Caco-2 (cell line): ENCODE data around the gene AP2A2. TPM values are rescaled to one million over a fixed set of nuclear protein-coding genes. Genes with fewer than 3 reads are reported as not detected.

Experiments
- BruUV-seq: library from RNA; stranded (reverse); fragments of 400-500 nt; replicated peaks from 2 replicates; lab custom pipeline; 2021; lab: Mats Ljungman, UMichigan
- CTCF ChIA-PET: fragments of 300-600 bp; sonication (Branson Sonifier 250); formaldehyde crosslinking; loops from one replicate; lab custom pipeline; 2022; ENCODE audit warnings: antibody characterized with exemption; lab: Charles Lee
- POLR2A ChIA-PET: fragments of 300-600 bp; sonication (Branson Sonifier 250); formaldehyde crosslinking; loops from one replicate; lab custom pipeline; 2022; ENCODE audit warnings: antibody characterized with exemption; lab: Charles Lee
- DNase-seq, 2 experiments: peaks; one replicate each; pipeline versions ENCODE4 v3.0.0 to v3.0.0-alpha.2; 2020 to 2022
- H3K27me3 ChIP-seq: replicated peaks from 2 replicates; pipeline ENCODE4 v1.6.0; 2011; ENCODE audit warnings: low read length; ENCODE audit not compliant: control insufficient read depth, insufficient read depth
- H3K36me3 ChIP-seq: 2 replicates; pipeline ENCODE4 v1.5.1; 2011; ENCODE audit warnings: low read length; ENCODE audit not compliant: control insufficient read depth, insufficient read depth
- H3K4me1 ChIP-seq: fragments of 250-450 bp; sonication (Bioruptor Pico); 2 replicates; pipeline ENCODE4 v1.5.1; 2020; ENCODE audit warnings: mild to moderate bottlenecking
- H3K4me3 ChIP-seq: 2 replicates; pipeline ENCODE4 v1.5.1; 2011; ENCODE audit warnings: low read depth, mild to moderate bottlenecking, control low read depth, low read length
- H3K9me3 ChIP-seq: fragments of 250-450 bp; sonication (Bioruptor Pico); 2 replicates; pipeline ENCODE4 v1.5.1; 2020; ENCODE audit warnings: mild to moderate bottlenecking, moderate library complexity
- H3K27ac Mint-ChIP-seq: one replicate; pipeline ENCODE4 v1.8.0; 2022; ENCODE audit warnings: mixed read lengths; ENCODE audit not compliant: unreplicated experiment
- H3K27me3 Mint-ChIP-seq: one replicate; pipeline ENCODE4 v1.8.0; 2022; ENCODE audit warnings: mixed read lengths; ENCODE audit not compliant: insufficient read depth, unreplicated experiment
- H3K36me3 Mint-ChIP-seq: one replicate; pipeline ENCODE4 v1.8.0; 2022; ENCODE audit warnings: mild to moderate bottlenecking, mixed read lengths; ENCODE audit not compliant: insufficient read depth, unreplicated experiment
- H3K4me1 Mint-ChIP-seq: one replicate; pipeline ENCODE4 v1.8.0; 2022; ENCODE audit warnings: low read depth, mixed read lengths; ENCODE audit not compliant: unreplicated experiment
- H3K4me3 Mint-ChIP-seq: one replicate; pipeline ENCODE4 v1.8.0; 2022; ENCODE audit warnings: mild to moderate bottlenecking, moderate library complexity, mixed read lengths; ENCODE audit not compliant: unreplicated experiment
- H3K9me3 Mint-ChIP-seq: one replicate; pipeline ENCODE4 v1.8.0; 2022; ENCODE audit warnings: mixed read lengths; ENCODE audit not compliant: unreplicated experiment
- CTCF ChIP-seq, 2 experiments: fragments of 200-600 bp in 1 of 2; IDR thresholded peaks; 1 replicate in 1 of 2; 2 replicates in 1 of 2; pipeline versions ENCODE4 v1.5.1 to v1.8.0; 2011 to 2022; ENCODE audit warnings: antibody characterized with exemption in 1 of 2, control low read depth in 1 of 2, inconsistent platforms in 1 of 2, low read depth in 1 of 2, low read length in 1 of 2, mild to moderate bottlenecking in 1 of 2, moderate library complexity in 1 of 2; ENCODE audit not compliant: insufficient read depth in 1 of 2, severe bottlenecking in 1 of 2, unreplicated experiment in 1 of 2
- intact Hi-C: fragments of 100-400 bp; cut with micrococcal nuclease; formaldehyde crosslinking; loops from one replicate; pipeline ENCODE4 v1.10.0; 2022; ENCODE audit not compliant: unreplicated experiment
- total RNA-seq: library from RNA; stranded (reverse); gene quantifications from 2 replicates; pipeline ENCODE4 v1.2.3, GENCODE V29; 2022

AP2A2 gene
- total RNA-seq, 1 experiment from 2014 or later: 130 TPM

DNA sequence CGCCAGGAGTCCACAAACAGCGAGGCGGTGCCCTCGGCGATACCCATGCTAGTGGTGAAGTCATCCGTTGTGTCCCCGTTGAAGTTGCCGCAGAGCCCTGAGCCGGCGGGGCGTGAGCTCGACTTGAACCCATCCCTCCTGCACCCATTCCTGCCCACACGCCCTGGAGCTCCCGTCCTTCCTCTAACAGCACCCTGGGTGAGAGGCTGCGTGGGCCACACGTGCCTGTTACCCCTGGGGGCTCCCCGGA, 102.5 kb downstream of the AP2A2 start:
- H3K4me1 ChIP-seq: no peaks in the 10 kb centered on the region
- ChIA-PET CTCF (no interaction called here), POLR2A (no interaction called here)
- H3K4me1 Mint-ChIP-seq: no peaks in the 10 kb centered on the region
- no peak for TF ChIP-seq CTCF (IDR thresholded peaks at IDR 0.05; ENCODE audit: insufficient read depth in 1 of 2, low read depth in 1 of 2, low read length in 1 of 2, severe bottlenecking in 1 of 2, unreplicated experiment in 1 of 2)
- no peaks in the 10 kb centered on the region for H3K9me3 ChIP-seq
- intact Hi-C loops: no loop called here
- no peaks in the 10 kb centered on the region for H3K27me3 ChIP-seq
- no peaks in the 10 kb centered on the region for H3K27me3 Mint-ChIP-seq
- H3K4me3 Mint-ChIP-seq: no peak overlapping the region
- peaks cover 8% of the 10 kb centered on the region for H3K36me3 Mint-ChIP-seq
- H3K9me3 Mint-ChIP-seq: no peaks in the 10 kb centered on the region
- H3K4me3 ChIP-seq: no peak overlapping the region
- DNase-seq: no peak
- no peaks in the 10 kb centered on the region for H3K36me3 ChIP-seq
- BruUV-seq: no TSS peak
- peak overlapping the region; percentile 28 for H3K27ac Mint-ChIP-seq

GRCh38 chr11:1028616-1029015, 102.9 kb downstream of the AP2A2 start:
- intact Hi-C loops: no loop called here
- Histone ChIP-seq H3K4me1 (no peaks in the 10 kb centered on the region), H3K27me3 (no peaks in the 10 kb centered on the region), H3K4me3 (no peak overlapping the region), H3K9me3 (no peaks in the 10 kb centered on the region), H3K36me3 (no peaks in the 10 kb centered on the region)
- no peaks in the 10 kb centered on the region for H3K27me3 Mint-ChIP-seq
- ChIA-PET POLR2A (no interaction called here), CTCF (no interaction called here)
- no peaks in the 10 kb centered on the region for H3K9me3 Mint-ChIP-seq
- TF ChIP-seq CTCF (IDR thresholded peaks at IDR 0.05; ENCODE audit: insufficient read depth in 1 of 2, low read depth in 1 of 2, low read length in 1 of 2, severe bottlenecking in 1 of 2, unreplicated experiment in 1 of 2): no peak
- no peak overlapping the region for H3K4me3 Mint-ChIP-seq
- H3K4me1 Mint-ChIP-seq: no peaks in the 10 kb centered on the region
- H3K27ac Mint-ChIP-seq: peak overlapping the region; percentile 28
- no TSS peak for BruUV-seq
- H3K36me3 Mint-ChIP-seq: peaks cover 12% of the 10 kb centered on the region
- no peak for DNase-seq

DNA sequence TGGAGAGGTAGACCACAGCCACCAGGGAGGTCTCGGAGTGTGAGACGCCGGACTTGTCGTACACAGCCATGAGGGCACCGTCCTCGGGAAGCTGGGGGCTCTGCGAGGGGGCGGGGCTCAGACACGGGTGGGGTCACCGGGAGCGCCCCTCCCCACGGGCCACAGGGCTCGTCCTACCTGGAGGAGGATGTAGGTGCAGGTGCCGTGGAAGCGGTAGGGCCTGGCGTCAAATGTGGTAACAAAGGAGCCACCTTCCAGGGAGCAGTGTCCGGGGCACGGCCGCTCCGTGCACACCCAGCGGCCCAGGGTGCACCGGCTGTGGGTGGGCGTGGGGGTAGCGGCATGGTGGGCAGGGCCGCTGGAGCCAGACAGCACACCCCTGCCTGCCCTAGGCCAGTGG, 103.4 kb downstream of the AP2A2 start:
- DNase-seq: no peak
- no TSS peak for BruUV-seq
- intact Hi-C loops: no loop called here
- Mint-ChIP-seq H3K9me3 (no peaks in the 10 kb centered on the region), H3K36me3 (peaks cover 13% of the 10 kb centered on the region), H3K27ac (no peak overlapping the region), H3K4me3 (no peak overlapping the region), H3K4me1 (no peaks in the 10 kb centered on the region), H3K27me3 (no peaks in the 10 kb centered on the region)
- no peak overlapping the region for H3K4me3 ChIP-seq
- TF ChIP-seq CTCF (IDR thresholded peaks at IDR 0.05; ENCODE audit: insufficient read depth in 1 of 2, low read depth in 1 of 2, low read length in 1 of 2, severe bottlenecking in 1 of 2, unreplicated experiment in 1 of 2): no peak
- ChIA-PET CTCF (no interaction called here), POLR2A (no interaction called here)
- H3K27me3 ChIP-seq: no peaks in the 10 kb centered on the region
- H3K36me3 ChIP-seq: no peaks in the 10 kb centered on the region
- H3K4me1 ChIP-seq: no peaks in the 10 kb centered on the region
- H3K9me3 ChIP-seq: no peaks in the 10 kb centered on the region
